ENCODE data around the gene SLC35D1. TPM values are rescaled to one million over a fixed set of nuclear protein-coding genes. Genes with fewer than 3 reads are reported as not detected.

SLC35D1 gene
- total RNA-seq, 2 donors from 2014 or later: 3.3 to 4.9 TPM

GRCh38 chr1:67058761-67059160 lies 4.8 kb upstream of the SLC35D1 start:
- no peak overlapping the region for H3K27ac ChIP-seq
- H3K4me1 ChIP-seq: no peaks in the 10 kb centered on the region
- no peaks in the 10 kb centered on the region for H3K9me3 ChIP-seq
- TF ChIP-seq CTCF (IDR thresholded peaks at IDR 0.05): no peak
- H3K36me3 ChIP-seq: no peaks in the 10 kb centered on the region
- no peaks in the 10 kb centered on the region for H3K27me3 ChIP-seq
- H3K4me3 ChIP-seq: no peak overlapping the region
- no peak for DNase-seq (ENCODE audit: low spot score)

GRCh38 chr1:67058242-67058641 lies 4.3 kb upstream of the SLC35D1 start:
- H3K9me3 ChIP-seq: no peaks in the 10 kb centered on the region
- TF ChIP-seq CTCF (IDR thresholded peaks at IDR 0.05): no peak
- no peaks in the 10 kb centered on the region for H3K36me3 ChIP-seq
- no peak for DNase-seq (ENCODE audit: low spot score)
- no peaks in the 10 kb centered on the region for H3K27me3 ChIP-seq
- no peak overlapping the region for H3K4me3 ChIP-seq
- H3K4me1 ChIP-seq: no peaks in the 10 kb centered on the region
- no peak overlapping the region for H3K27ac ChIP-seq

- Histone ChIP-seq H3K4me1 (peaks cover 0 to 9% of the 10 kb centered on the region in 2 donors), H3K9me3 (no peaks in the 10 kb centered on the region), H3K27me3 (no peaks in the 10 kb centered on the region), H3K36me3 (peaks cover 18% of the 10 kb centered on the region), H3K27ac (peak overlapping the region; percentile 94 to 97), H3K4me3 (peak overlapping the region; percentile 82)
- no peak for TF ChIP-seq CTCF (IDR thresholded peaks at IDR 0.05)
- peak; percentile 65 for DNase-seq (ENCODE audit: low spot score)
Measured at GRCh38 chr1:67053535-67053784, 488 bp downstream of the SLC35D1 start.

- peaks cover 23% of the 10 kb centered on the region for H3K36me3 ChIP-seq
Measured at GRCh38 chr1:67052741-67053534, 1.0 kb downstream of the SLC35D1 start.

GRCh38 chr1:67051196-67051595 lies 2.8 kb downstream of the SLC35D1 start:
- H3K9me3 ChIP-seq: no peaks in the 10 kb centered on the region
- no peak overlapping the region for H3K27ac ChIP-seq
- no peak overlapping the region for H3K4me3 ChIP-seq
- H3K4me1 ChIP-seq: peaks cover 0 to 9% of the 10 kb centered on the region in 2 donors
- no peak for TF ChIP-seq CTCF (IDR thresholded peaks at IDR 0.05)
- DNase-seq (ENCODE audit: low spot score): no peak
- peaks cover 36% of the 10 kb centered on the region for H3K36me3 ChIP-seq
- H3K27me3 ChIP-seq: no peaks in the 10 kb centered on the region

More at GRCh38 chr1:67052741-67053534, 1.0 kb downstream of the SLC35D1 start:
- TF ChIP-seq CTCF (IDR thresholded peaks at IDR 0.05): no peak
- peak overlapping the region; percentile 82 for H3K4me3 ChIP-seq
- H3K27ac ChIP-seq: peak overlapping the region; percentile 94 to 97
- H3K4me1 ChIP-seq: peaks cover 0 to 9% of the 10 kb centered on the region in 2 donors
- H3K27me3 ChIP-seq: no peaks in the 10 kb centered on the region
- DNase-seq (ENCODE audit: low spot score): no peak
- H3K9me3 ChIP-seq: no peaks in the 10 kb centered on the region

Measured in right atrium auricular region (tissue), 2 donors.